GM19023 (cell line): ENCODE data around the gene AFF3.
"Not testable (repeated sequence)": the region's sequence is repeated elsewhere in the genome, so short reads cannot be mapped to it uniquely, and the experiment has no call there.

Experiments
- ATAC-seq: cut with Tn5 transposase; IDR thresholded peaks from one replicate; pipeline ENCODE4 v1.9.1; 2021; ENCODE audit warnings: mild to moderate bottlenecking, moderate library complexity; ENCODE audit not compliant: unreplicated experiment

AFF3 gene

DNA sequence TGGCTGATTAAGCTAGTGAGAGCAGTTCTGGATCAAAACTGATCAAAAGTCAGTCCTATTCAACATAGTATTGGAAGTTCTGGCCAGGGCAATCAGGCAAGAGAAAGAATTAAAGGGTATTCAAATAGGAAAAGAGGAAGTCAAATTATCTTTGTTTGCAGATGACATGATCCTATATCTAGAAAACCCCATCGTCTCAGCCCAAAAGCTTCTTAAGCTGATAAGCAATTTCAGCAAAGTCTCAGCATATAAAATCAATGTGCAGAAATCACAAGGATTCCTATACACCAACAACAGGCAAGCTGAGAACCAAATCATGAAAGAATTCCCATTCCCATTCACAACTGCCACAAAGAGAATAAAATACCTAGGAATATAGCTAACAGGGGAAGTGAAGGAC, 368.7 kb downstream of the AFF3 start:
- ATAC-seq, result not testable (repeated sequence)

GRCh38 chr2:99772591-99773331, 369.6 kb downstream of the AFF3 start:
- no peak for ATAC-seq

DNA sequence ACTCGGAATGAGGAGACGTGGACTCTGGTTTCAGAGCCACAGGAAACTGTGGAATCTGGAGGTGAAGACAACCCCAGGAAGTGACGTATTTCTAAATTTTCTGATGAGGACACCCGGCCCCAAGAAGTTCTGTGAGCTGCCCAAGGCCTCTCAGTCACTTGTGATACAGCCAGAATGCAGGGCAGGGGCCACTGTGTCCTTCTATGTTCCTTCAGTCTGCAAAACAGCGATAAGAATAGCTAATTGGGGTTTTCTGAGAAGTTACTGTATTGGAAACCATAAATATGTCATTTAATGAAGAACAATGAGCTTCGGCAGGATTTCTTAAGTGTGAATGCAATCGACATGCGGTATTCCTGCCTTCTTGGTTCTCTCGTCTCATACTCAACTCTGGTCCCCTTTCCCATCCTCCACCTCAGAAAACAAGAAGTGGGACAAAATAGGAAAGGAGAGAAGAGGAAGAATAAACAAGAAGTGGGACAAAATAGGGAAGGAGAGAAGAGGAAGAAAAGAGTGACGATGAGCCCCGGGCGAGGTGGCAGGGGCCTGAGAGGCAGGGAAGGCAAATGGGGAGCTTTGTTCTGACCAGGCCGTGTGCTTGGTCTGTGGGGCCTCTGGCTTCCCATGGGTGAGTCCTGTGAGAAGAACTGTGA, 370.6 kb downstream of the AFF3 start:
- no peak for ATAC-seq

- ATAC-seq, result no peak
These were observed 371.5 kb downstream of the AFF3 start for GRCh38 chr2:99770876-99771275.

GRCh38 chr2:99765731-99766318, 376.6 kb downstream of the AFF3 start:
- ATAC-seq, result no peak

DNA sequence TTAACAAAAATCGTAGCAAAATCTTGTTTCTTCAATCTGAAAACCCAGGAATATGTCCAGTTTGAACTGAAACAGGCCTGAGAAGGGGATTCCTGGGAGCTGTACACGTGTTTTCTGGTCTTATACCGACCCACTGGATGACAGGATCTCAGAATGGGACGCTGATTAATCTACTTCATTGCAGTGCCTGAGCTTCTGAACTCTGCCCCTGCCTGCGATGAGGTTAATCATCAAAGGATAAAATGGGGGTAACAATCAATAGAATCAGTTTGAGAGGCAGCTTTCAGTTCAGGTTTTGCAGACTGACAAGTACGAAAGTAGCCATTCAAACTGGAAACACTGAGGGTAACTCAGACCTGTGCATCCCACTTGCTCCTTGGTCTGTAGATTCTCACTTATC, 378.6 kb downstream of the AFF3 start:
- ATAC-seq, result no peak

DNA sequence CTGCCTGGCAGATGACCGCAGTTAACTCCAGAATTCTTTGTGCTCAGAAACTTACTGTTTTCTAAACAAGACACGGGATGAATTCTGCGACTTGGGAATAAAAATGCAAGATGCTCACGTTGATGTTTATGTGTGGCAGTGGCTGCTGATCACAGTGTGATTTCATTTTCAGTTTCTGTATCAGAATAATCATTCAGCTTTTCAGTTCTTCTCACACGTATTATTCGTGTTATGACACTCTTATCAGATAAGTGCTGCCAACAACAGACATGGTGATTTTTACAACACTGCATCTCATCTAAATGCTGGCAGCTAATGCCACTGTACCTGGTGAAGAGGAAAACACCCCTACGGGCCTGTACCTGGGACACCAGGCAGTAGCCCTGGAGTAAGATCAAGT, 379.7 kb downstream of the AFF3 start:
- ATAC-seq, result no peak

- ATAC-seq, result no peak
These were observed 384.7 kb downstream of the AFF3 start for GRCh38 chr2:99757611-99758114.

DNA sequence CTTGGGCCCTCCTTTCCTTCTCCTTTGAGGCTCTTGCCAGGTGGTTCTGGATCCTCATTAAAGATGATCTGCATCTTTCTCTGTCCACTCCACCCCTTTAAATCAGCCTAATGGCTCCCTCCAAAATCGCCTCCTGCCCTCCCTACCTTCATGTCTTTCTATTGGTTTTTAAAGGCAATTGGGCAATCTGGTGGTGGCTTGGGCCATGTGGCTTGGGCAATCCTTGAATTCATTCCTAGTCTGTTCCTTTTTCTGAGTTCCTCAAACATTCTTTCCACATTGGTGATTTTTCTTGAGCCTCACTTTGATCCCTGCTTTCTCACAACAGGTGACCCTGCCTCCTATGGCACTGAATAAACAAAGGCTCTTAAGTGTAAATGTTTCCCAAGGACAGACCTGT, 386.3 kb downstream of the AFF3 start:
- ATAC-seq, result no peak

DNA sequence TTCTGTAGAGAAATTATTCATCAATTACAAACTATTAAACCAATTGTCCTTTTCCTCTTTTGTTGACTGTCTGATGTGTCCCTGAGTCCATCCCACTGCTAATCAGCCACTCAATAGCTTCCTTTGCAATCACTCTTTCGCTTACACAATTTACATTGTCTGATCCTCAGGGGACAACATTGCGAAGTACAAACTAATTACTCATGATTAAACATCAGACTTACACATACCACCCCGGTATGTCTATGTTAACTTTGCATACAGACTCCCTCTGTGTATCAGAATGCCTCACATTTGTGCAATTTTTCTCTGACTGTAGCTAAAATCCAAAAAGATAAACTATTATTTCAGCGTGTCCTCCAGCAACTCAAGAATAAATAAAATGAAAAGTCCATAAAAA, 388.2 kb downstream of the AFF3 start:
- ATAC-seq, result no peak

DNA sequence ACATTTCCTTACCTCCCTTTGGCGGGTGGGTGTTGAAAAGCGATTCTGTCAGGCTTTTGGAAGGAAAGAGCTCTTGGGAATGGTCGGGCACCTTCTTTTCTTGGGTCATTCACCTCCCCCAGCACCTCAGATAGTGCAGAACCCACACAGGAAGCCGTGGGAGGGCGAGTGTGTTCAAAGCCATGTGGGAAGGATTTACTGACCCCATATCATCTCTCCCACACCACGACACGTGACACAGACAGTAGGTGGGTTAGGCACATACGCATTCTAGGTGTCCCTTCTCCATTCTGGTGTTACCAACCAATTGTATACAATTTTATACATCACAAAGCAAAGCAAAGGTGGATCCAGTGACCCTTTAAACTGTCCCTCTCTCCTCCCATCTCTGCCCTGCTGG, 388.9 kb downstream of the AFF3 start:
- ATAC-seq, result no peak

DNA sequence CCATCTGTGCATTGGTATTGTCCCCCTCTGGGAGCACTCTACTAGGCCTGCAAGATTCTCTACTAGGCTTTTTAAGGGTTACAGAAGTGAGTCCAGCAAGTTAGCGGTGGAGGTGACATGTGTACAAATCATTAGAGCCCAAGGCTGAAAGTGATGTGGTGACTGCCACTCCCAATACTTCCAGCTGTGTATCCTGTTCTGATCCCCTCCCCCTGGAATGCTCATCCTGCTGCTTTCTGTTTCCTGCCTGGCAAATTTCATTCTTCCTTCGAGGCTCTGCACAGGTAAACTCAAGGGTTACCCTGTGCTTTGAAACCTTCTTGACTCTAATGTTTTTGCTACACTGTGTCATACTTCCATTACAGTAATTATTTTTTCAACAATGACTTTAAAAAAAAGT, 394.0 kb downstream of the AFF3 start:
- no peak for ATAC-seq

DNA sequence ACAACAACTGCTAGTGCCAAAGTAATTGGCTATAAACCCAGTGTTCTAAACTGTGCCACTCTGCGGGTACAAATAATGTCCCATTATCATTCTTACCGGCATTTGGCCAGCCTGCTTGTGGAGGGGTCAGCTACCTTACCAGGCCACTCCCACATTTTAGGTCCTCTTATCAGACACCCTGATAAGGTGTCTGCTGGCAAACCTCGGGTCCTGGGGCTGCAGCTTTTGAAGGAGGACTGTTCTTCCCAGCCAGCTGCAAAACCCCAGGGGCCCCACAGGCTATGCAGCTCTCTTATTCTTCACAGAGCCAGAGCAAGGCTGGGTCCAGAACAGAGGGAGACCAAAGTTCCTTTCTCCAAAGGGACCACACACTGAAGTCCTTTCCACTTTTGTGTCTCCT, 394.5 kb downstream of the AFF3 start:
- no peak for ATAC-seq

- no peak for ATAC-seq
These were observed 399.2 kb downstream of the AFF3 start for GRCh38 chr2:99743146-99743545.

DNA sequence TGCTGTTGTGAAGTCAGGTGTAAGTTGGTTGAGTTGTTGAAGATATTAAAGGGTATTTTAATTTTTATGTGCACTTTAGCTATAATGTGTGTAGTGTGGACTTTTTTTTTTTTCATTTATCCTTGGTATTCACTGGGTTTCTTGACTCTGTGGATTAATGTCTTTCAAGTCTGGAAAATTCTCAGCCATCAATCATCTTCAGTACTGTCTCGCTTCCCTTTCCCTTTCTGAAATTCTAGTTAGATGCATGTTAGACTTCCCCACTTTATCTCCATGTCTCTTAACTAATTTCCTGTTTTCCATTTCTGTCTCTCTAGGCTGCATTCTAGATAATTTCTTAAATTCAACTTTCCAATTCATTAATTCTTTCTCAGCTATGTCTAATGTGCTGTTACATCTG, 404.9 kb downstream of the AFF3 start:
- no peak for ATAC-seq

DNA sequence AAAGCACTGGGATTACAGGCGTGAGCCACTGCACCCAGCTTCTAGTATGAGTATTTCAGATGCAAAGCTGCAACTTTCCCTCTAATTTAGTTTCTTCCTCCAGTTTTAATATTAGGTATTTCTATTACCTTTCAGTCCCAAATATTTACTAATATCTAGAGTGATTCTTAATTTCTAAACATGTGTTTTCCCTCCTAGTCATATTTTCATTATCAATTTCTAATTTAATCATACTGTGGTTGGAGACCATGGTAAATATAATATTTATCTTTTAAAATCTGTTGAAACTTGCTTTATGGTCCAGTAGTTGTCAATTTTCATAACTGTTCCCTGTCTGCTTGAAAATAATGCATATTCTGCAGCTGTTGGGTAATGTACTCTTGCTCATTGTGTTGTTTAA, 406.6 kb downstream of the AFF3 start:
- no peak for ATAC-seq

- ATAC-seq, result not testable (repeated sequence)
These were observed 407.1 kb downstream of the AFF3 start for GRCh38 chr2:99735314-99735713.

DNA sequence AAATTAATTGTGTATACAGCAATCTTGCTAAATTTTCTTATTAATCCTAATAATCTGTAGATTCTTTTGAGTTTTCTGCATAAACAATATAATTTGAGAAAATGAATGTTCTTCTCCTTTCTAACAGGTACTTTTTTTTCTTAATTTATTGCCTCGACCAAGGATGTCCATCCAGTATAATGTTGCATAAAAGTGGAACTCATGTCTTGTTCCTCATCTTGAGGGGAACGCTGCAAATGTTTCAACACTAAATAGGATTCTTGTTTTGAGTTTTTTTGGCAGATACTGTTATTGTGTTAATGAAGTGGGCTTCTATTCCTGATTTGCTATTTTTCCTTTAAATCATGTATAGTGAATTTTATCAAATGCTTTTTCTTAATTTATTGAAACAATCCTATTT, 408.2 kb downstream of the AFF3 start:
- no peak for ATAC-seq

- ATAC-seq, result no peak
These were observed 413.0 kb downstream of the AFF3 start for GRCh38 chr2:99729104-99730025.

- no peak for ATAC-seq
These were observed 414.2 kb downstream of the AFF3 start for GRCh38 chr2:99728166-99728565.

DNA sequence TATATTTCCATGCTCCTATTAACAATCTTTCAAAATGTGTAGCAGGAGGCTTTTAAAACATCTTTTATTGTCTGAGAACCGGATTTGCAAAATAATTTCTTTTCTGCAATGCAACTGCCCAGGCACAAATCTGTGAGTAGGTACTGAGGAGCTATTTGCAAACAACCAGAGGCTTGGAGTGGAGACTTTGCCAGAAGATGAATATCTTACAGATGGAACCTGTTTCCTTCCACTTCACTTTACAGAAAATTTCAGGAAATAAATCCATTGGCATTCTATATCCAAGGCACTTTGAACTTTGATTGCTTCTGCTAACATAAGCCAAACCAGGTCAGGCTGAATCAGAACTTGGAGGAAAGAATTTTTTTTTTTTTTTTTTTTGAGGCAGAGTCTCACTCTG, 415.2 kb downstream of the AFF3 start:
- ATAC-seq, result no peak
